ENCODE results near the gene ZDHHC6. TPM values are rescaled to one million over a fixed set of nuclear protein-coding genes. Genes with fewer than 3 reads are reported as not detected.

The ZDHHC6 gene
- total RNA-seq, 6 donors from 2014 or later = 18.6 to 57.6 (median 32.2) TPM

DNA sequence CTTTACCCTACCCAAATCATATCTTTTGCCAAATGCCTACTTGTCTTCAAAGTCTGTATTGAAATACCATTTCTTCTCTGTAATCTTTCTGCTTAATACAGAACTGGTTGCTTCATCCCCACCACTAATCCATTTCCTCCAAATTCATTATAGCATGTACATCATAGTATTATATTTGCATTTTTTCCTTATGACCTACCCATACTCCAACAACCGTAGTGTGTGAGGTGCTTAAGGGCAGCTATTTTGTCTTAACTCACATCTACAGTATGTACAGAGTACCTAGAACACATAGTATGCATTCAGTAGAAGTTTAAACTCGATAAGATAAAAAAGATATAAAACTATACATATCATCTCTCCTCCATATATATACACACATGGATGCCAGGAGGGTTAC lies 49.1 kb downstream of the ZDHHC6 start:
- no peak for DNase-seq
- Histone ChIP-seq H3K4me1 (peaks cover 4 to 30% (median 12%) of the 10 kb centered on the region in 4 donors), H3K27ac (no peak overlapping the region), H3K4me3 (no peak overlapping the region), H3K36me3 (peaks cover 0 to 50% (median 7%) of the 10 kb centered on the region in 4 donors), H3K27me3 (no peaks in the 10 kb centered on the region), H3K9me3 (no peaks in the 10 kb centered on the region)
- no peak for ATAC-seq (ENCODE audit: low FRiP score in 2 of 2)
- TF ChIP-seq CTCF (IDR thresholded peaks at IDR 0.05) (no peak), POLR2AphosphoS5 (IDR thresholded peaks at IDR 0.05) (no peak), POLR2A (IDR thresholded peaks at IDR 0.05) (no peak), EP300 (IDR thresholded peaks at IDR 0.05) (no peak)
- 95% methylated on average over 2 of the region's 2 CpGs for WGBS, 2 donors

- Histone ChIP-seq H3K9me3 (no peaks in the 10 kb centered on the region), H3K27me3 (no peaks in the 10 kb centered on the region), H3K4me3 (no peak overlapping the region), H3K4me1 (peaks cover 4 to 36% (median 16%) of the 10 kb centered on the region in 4 donors), H3K36me3 (peaks cover 0 to 43% (median 4%) of the 10 kb centered on the region in 4 donors), H3K27ac (no peak overlapping the region)
- no peak for DNase-seq
- WGBS, 2 donors = 83 to 84% methylated on average over 5 of the region's 5 CpGs
- ATAC-seq (ENCODE audit: low FRiP score in 2 of 2) = no peak
- TF ChIP-seq EP300 (IDR thresholded peaks at IDR 0.05) = no peak
- TF ChIP-seq CTCF (IDR thresholded peaks at IDR 0.05) = no peak
- no peak for TF ChIP-seq POLR2A (IDR thresholded peaks at IDR 0.05)
- no peak for TF ChIP-seq POLR2AphosphoS5 (IDR thresholded peaks at IDR 0.05)
These were observed 50.7 kb downstream of the ZDHHC6 start for GRCh38 chr10:112395809-112396530.

DNA sequence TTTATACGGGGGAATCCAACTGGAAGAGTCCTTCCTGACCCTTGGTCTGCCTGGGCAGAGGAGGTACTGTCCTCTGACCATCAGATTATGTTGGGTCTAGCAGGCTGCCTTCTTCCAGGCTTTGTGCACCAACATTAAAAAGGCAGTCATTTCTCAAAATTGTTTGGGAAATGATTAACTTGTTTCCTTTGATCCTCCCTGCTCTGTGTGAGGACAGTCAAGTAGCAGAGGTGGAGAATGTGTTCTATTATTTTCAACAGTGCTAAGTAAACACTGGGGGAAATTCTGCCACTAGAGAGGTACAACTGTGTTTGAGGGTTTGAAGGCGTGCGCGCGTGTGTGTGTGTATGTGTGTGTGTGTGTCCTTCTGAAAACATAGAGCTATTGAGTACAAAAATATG lies 52.2 kb downstream of the ZDHHC6 start:
- WGBS, 2 donors = 46 to 55% methylated on average over 5 of the region's 5 CpGs
- no peaks in the 10 kb centered on the region for H3K9me3 ChIP-seq
- no peaks in the 10 kb centered on the region for H3K27me3 ChIP-seq
- H3K4me1 ChIP-seq = peaks cover 8 to 51% (median 25%) of the 10 kb centered on the region in 4 donors
- peak overlapping the region; percentile 18 to 63 (median 52) for H3K27ac ChIP-seq
- peak; percentile 40 to 89 for ATAC-seq (ENCODE audit: low FRiP score in 2 of 2)
- TF ChIP-seq EP300 (IDR thresholded peaks at IDR 0.05) = peak in 2 of 4 donors; percentile 51 to 68
- TF ChIP-seq POLR2AphosphoS5 (IDR thresholded peaks at IDR 0.05) = no peak
- no peak for TF ChIP-seq CTCF (IDR thresholded peaks at IDR 0.05)
- TF ChIP-seq POLR2A (IDR thresholded peaks at IDR 0.05) = no peak
- peak in 1 of 2 donors; percentile 70 for DNase-seq
- peaks cover 0 to 37% (median 4%) of the 10 kb centered on the region in 4 donors for H3K36me3 ChIP-seq
- no peak overlapping the region for H3K4me3 ChIP-seq

DNA sequence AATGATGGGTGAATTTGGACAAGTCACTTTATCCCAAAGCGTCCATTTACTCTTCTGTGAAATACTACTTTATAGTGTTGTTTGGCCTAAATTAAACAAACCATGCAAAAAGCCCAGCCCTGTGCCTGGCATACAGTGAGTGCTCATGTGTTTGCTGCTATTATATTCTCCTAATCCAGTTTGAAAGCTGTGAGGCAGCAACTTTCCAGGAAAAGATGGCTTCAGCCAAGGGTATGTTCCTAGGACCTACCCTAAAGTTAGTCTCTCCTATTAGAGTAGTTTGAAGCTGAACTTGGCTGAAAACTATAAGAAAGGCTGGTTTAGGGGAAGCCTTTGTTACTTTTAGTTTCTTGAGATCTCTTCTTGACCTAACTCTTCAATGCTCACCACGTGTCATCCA lies 52.9 kb downstream of the ZDHHC6 start:
- Histone ChIP-seq H3K4me1 (peaks cover 14 to 56% (median 31%) of the 10 kb centered on the region in 4 donors), H3K27me3 (no peaks in the 10 kb centered on the region), H3K27ac (peak overlapping the region; percentile 18 to 63 (median 52)), H3K4me3 (no peak overlapping the region), H3K36me3 (peaks cover 0 to 30% (median 2%) of the 10 kb centered on the region in 4 donors), H3K9me3 (no peaks in the 10 kb centered on the region)
- DNase-seq (no peak), ATAC-seq (ENCODE audit: low FRiP score in 2 of 2) (no peak)
- TF ChIP-seq EP300 (IDR thresholded peaks at IDR 0.05) = no peak
- TF ChIP-seq POLR2AphosphoS5 (IDR thresholded peaks at IDR 0.05) = no peak
- no peak for TF ChIP-seq POLR2A (IDR thresholded peaks at IDR 0.05)
- TF ChIP-seq CTCF (IDR thresholded peaks at IDR 0.05) = no peak
- 69 to 81% methylated on average over 2 of the region's 2 CpGs for WGBS, 2 donors
